ENCODE measurements around the gene RSPH9.

Gene RSPH9

GRCh38 chr6:43673444-43674084 lies 28.7 kb downstream of the RSPH9 start:
- H3K36me3 ChIP-seq: peaks cover 100% of the 10 kb centered on the region
- no peaks in the 10 kb centered on the region for H3K9me3 ChIP-seq
- no peak overlapping the region for H3K9ac ChIP-seq
- peaks cover 48% of the 10 kb centered on the region for H4K20me1 ChIP-seq
- no peak overlapping the region for H3K4me2 ChIP-seq
- no peak for TF ChIP-seq Cebpa-rat (IDR thresholded peaks at IDR 0.05)
- H3K4me1 ChIP-seq: no peaks in the 10 kb centered on the region
- H3K27ac ChIP-seq: no peak overlapping the region
- H3K27me3 ChIP-seq: no peaks in the 10 kb centered on the region
- H3K4me3 ChIP-seq: no peak overlapping the region

DNA sequence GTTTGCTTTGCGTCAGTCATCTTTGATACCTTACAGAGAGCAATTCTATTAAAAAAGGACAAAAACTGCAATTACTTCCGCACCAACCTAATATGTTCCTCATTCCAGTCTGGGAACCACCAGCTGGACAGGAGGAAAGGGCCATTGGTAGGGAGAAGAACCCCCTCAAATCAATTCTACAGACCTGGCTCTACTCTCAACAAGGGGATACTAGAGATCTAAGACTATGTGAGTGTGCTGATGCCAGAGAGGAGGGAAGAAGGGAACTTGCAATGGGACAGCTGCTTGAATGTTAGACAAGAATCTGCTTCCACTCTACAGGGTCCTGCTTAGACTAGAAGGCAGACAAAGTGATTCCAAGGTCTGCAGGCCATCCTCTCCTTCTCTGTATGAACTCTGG lies 29.5 kb downstream of the RSPH9 start:
- Histone ChIP-seq H3K4me2 (no peak overlapping the region), H3K36me3 (peaks cover 100% of the 10 kb centered on the region), H3K27me3 (no peaks in the 10 kb centered on the region), H3K4me1 (no peaks in the 10 kb centered on the region), H3K4me3 (no peak overlapping the region), H4K20me1 (peaks cover 56% of the 10 kb centered on the region), H3K9me3 (no peaks in the 10 kb centered on the region), H3K27ac (no peak overlapping the region), H3K9ac (no peak overlapping the region)
- no peak for TF ChIP-seq Cebpa-rat (IDR thresholded peaks at IDR 0.05)

GRCh38 chr6:43674921-43675320 lies 30.1 kb downstream of the RSPH9 start:
- TF ChIP-seq Cebpa-rat (IDR thresholded peaks at IDR 0.05): no peak
- Histone ChIP-seq H4K20me1 (peaks cover 62% of the 10 kb centered on the region), H3K4me1 (no peaks in the 10 kb centered on the region), H3K27ac (no peak overlapping the region), H3K4me2 (no peak overlapping the region), H3K4me3 (no peak overlapping the region), H3K36me3 (peaks cover 99% of the 10 kb centered on the region), H3K9ac (no peak overlapping the region), H3K9me3 (no peaks in the 10 kb centered on the region), H3K27me3 (no peaks in the 10 kb centered on the region)

GRCh38 chr6:43676962-43677606 lies 32.2 kb downstream of the RSPH9 start:
- H4K20me1 ChIP-seq: peaks cover 77% of the 10 kb centered on the region
- no peaks in the 10 kb centered on the region for H3K27me3 ChIP-seq
- H3K36me3 ChIP-seq: peaks cover 99% of the 10 kb centered on the region
- no peak overlapping the region for H3K9ac ChIP-seq
- H3K4me1 ChIP-seq: no peaks in the 10 kb centered on the region
- H3K9me3 ChIP-seq: no peaks in the 10 kb centered on the region
- no peak overlapping the region for H3K4me3 ChIP-seq
- no peak overlapping the region for H3K27ac ChIP-seq
- TF ChIP-seq Cebpa-rat (IDR thresholded peaks at IDR 0.05): no peak
- H3K4me2 ChIP-seq: no peak overlapping the region

- no peak overlapping the region for H3K4me3 ChIP-seq
- H3K27me3 ChIP-seq: no peaks in the 10 kb centered on the region
- H3K9me3 ChIP-seq: no peaks in the 10 kb centered on the region
- no peak overlapping the region for H3K27ac ChIP-seq
- no peak overlapping the region for H3K4me2 ChIP-seq
- peaks cover 84% of the 10 kb centered on the region for H4K20me1 ChIP-seq
- H3K4me1 ChIP-seq: no peaks in the 10 kb centered on the region
- no peak overlapping the region for H3K9ac ChIP-seq
- TF ChIP-seq Cebpa-rat (IDR thresholded peaks at IDR 0.05): no peak
- H3K36me3 ChIP-seq: peaks cover 99% of the 10 kb centered on the region
Measured at GRCh38 chr6:43677759-43678158, 32.9 kb downstream of the RSPH9 start.

DNA sequence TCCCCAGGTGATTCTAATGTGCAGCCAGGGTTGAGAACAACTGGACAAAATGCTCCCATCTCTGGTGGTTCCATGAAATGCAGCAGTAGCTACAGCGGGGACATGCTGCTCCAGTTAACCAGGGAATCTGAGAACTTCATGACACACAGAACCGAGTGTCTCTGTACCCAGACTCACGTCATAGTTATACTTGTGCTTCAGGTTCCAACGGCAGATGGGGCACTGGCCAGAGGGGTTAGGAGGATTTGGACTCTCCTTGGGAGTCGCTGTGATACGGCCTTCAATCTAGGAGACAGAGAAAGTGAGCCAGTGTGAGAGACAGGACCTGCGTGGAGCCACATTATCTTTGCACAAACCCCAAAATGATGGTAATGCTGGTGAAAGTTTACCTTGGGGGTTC lies 33.5 kb downstream of the RSPH9 start:
- Histone ChIP-seq H3K4me1 (no peaks in the 10 kb centered on the region), H3K27me3 (no peaks in the 10 kb centered on the region), H3K36me3 (peaks cover 99% of the 10 kb centered on the region), H3K9me3 (no peaks in the 10 kb centered on the region), H3K9ac (no peak overlapping the region), H3K4me2 (no peak overlapping the region), H3K27ac (no peak overlapping the region), H4K20me1 (peaks cover 88% of the 10 kb centered on the region), H3K4me3 (no peak overlapping the region)
- no peak for TF ChIP-seq Cebpa-rat (IDR thresholded peaks at IDR 0.05)

DNA sequence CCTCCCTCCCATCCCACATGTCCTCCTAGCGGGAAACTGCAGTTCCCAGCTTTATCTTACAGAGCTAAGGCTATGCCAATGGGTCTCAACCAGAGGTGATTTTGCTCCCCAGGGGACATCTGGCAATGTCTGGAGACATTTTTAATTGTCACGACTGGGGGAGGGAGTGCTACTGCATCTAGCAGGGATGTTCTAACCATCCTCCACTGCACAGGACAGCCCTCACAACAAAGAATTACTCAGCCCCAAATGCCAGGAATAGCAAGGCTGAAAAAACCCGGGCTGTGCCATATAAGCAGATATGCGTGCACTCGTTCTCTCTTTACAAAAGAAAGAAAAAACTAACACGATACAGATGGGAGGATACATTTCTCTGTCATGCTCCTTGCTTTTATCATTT lies 34.2 kb downstream of the RSPH9 start:
- Histone ChIP-seq H4K20me1 (peaks cover 88% of the 10 kb centered on the region), H3K4me3 (no peak overlapping the region), H3K4me2 (no peak overlapping the region), H3K9ac (no peak overlapping the region), H3K9me3 (no peaks in the 10 kb centered on the region), H3K36me3 (peaks cover 99% of the 10 kb centered on the region), H3K4me1 (peaks cover 6% of the 10 kb centered on the region), H3K27me3 (no peaks in the 10 kb centered on the region), H3K27ac (no peak overlapping the region)
- no peak for TF ChIP-seq Cebpa-rat (IDR thresholded peaks at IDR 0.05)

DNA sequence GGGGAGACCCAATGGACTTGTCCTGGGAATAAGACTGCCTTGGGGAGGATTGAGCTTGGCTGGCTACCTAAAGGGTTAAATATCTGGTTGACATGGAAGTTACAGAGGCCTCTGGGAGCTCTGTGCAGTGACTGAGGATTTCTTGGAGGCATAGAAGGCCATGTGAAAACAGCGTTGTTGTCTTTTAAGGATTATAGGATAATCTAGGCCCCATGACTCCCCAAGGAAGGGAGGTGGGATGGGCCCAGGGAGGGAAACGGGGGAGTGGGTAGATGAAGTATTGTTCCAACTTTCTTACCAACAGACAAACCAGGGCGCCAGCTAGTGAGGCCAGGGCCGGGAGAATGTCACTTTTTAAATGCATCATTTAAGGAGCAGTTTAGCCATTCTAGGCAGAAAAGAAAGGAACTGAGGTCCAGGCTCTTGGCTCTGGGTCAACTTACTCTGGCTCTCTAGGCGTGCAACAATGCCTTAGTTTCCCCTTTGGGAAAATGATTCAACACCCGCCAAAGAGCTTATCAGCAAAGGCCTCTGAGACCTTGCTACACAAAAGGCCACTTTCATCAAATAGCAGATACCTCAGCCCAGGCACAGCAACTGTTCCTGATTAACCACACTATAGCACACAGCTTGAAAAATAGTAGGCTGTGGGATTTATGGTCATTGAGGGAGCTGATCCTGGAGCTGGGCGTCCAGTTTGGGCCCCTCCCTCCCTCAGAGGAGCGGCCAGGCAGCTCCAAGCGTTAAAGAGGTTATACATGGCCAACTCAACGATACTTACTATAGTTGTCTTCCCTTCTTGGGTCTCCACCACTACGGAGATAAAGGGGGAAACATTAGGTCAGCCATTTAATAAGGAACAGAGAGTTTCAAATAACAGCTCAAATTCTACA lies 35.7 kb downstream of the RSPH9 start:
- peaks cover 96% of the 10 kb centered on the region for H4K20me1 ChIP-seq
- no peak for TF ChIP-seq Cebpa-rat (IDR thresholded peaks at IDR 0.05)
- no peaks in the 10 kb centered on the region for H3K27me3 ChIP-seq
- H3K4me1 ChIP-seq: peaks cover 21% of the 10 kb centered on the region
- no peak overlapping the region for H3K27ac ChIP-seq
- no peak overlapping the region for H3K9ac ChIP-seq
- H3K9me3 ChIP-seq: no peaks in the 10 kb centered on the region
- H3K36me3 ChIP-seq: peaks cover 86% of the 10 kb centered on the region
- H3K4me2 ChIP-seq: no peak overlapping the region
- no peak overlapping the region for H3K4me3 ChIP-seq

DNA sequence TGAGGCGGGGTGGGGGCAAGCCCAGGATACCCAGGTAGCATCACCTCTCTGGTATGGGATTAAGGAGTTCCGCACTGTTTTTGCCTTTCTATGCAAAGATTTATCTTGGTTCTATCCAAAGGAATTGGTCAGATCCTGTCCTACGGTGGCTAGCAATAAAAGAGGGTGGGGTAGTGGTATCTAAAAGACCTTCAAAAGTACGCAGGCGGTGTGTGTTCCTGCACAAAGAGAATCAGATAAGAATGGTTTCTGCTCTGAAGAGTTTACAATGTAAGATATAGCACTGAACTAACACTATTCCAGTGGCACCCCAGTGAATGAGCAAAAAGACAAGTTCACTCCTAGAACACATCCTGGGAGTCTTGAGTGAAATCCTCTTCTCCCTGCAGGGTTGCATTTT lies 36.5 kb downstream of the RSPH9 start:
- Histone ChIP-seq H4K20me1 (peaks cover 98% of the 10 kb centered on the region), H3K4me1 (peaks cover 28% of the 10 kb centered on the region), H3K4me2 (no peak overlapping the region), H3K27ac (no peak overlapping the region), H3K4me3 (no peak overlapping the region), H3K36me3 (peaks cover 79% of the 10 kb centered on the region), H3K27me3 (no peaks in the 10 kb centered on the region), H3K9me3 (no peaks in the 10 kb centered on the region), H3K9ac (no peak overlapping the region)
- no peak for TF ChIP-seq Cebpa-rat (IDR thresholded peaks at IDR 0.05)
